ENCODE measurements around the gene HSP90B1. TPM values are rescaled to one million over a fixed set of nuclear protein-coding genes. Genes with fewer than 3 reads are reported as not detected.
A peak's percentile ranks its signal among the peaks of the same experiment; 100 is the strongest.

The HSP90B1 gene
- total RNA-seq, 1 experiment from 2014 or later = 970 TPM

DNA sequence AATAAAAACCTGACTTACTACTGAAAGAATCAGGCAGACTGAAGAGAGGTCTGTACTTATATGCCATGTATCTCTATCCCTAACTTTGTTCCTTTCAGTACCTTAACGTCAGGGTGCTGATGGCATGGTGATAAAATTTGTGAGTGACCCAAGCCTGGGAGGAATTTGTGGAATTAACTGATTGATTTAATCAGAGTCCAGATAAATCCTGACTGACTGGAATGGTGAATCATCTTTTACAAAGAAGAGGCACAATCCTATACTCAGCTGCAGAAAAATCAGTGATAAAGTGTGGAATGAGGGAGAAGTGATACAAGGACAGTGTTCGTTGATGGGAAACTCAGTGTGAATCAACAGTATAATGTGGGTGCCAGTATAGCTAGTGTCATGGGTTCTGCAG lies 39.2 kb downstream of the HSP90B1 start:
- Histone ChIP-seq H3K4me1 (ENCODE audit: insufficient read depth, low read length, poor library complexity, severe bottlenecking) (peaks cover 9% of the 10 kb centered on the region), H3K4me3 (ENCODE audit: low read depth, low read length, poor library complexity, severe bottlenecking) (no peak overlapping the region), H3K27me3 (replicated peaks; ENCODE audit: insufficient read depth, low read depth, low read length, poor library complexity) (no peaks in the 10 kb centered on the region), H3K36me3 (ENCODE audit: insufficient read depth, low read length, poor library complexity, severe bottlenecking) (peaks cover 5% of the 10 kb centered on the region), H3K27ac (ENCODE audit: low read depth, low read length, poor library complexity, severe bottlenecking) (no peak overlapping the region), H3K9me3 (ENCODE audit: low read depth, low read length, poor library complexity, severe bottlenecking) (no peaks in the 10 kb centered on the region)
- POLR2A ChIA-PET (ENCODE audit: low non-redundant PET) = interaction anchor here (0.7 kb wide), 1 partner anchor 168 kb away, joined by 3 read pairs; the partner anchor contains the start of gene NFYB
- TF ChIP-seq EZH2 (IDR thresholded peaks at IDR 0.05; ENCODE audit: borderline replicate concordance, low read depth, low read length, poor library complexity, severe bottlenecking) = no peak
- TF ChIP-seq, protein P1, sequence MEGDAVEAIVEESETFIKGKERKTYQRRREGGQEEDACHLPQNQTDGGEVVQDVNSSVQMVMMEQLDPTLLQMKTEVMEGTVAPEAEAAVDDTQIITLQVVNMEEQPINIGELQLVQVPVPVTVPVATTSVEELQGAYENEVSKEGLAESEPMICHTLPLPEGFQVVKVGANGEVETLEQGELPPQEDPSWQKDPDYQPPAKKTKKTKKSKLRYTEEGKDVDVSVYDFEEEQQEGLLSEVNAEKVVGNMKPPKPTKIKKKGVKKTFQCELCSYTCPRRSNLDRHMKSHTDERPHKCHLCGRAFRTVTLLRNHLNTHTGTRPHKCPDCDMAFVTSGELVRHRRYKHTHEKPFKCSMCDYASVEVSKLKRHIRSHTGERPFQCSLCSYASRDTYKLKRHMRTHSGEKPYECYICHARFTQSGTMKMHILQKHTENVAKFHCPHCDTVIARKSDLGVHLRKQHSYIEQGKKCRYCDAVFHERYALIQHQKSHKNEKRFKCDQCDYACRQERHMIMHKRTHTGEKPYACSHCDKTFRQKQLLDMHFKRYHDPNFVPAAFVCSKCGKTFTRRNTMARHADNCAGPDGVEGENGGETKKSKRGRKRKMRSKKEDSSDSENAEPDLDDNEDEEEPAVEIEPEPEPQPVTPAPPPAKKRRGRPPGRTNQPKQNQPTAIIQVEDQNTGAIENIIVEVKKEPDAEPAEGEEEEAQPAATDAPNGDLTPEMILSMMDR (conservative IDR thresholded peaks at IDR 0.05; ENCODE audit: low read depth, low read length) = no peak
- CTCF ChIA-PET = no interaction called here
- intact Hi-C loops (cut with micrococcal nuclease; ENCODE audit: unreplicated experiment) = no loop called here
- no peak for DNase-seq (ENCODE audit: low spot score)
- BruUV-seq (replicated peaks) = no TSS peak

DNA sequence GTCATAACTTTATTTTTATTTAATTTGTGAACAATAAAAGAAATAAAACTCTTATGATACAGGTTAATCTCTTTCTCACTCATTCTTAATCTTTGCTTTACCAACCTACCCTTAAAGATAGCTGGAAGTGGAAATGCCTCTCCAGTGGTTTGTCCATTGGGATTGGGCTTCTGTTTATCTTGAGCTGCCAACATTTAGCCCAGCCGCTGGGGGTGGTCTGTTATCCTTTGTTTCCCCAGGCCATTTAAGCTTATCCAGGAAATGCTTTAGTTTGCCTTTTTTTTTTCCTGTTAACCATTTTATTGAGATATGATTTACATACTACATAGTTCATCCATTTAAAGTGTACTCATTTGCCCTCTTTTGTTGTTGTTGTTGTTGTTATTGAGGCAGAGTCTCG lies 43.7 kb downstream of the HSP90B1 start:
- ChIA-PET POLR2A (ENCODE audit: low non-redundant PET) (no interaction called here), CTCF (no interaction called here)
- intact Hi-C loops (cut with micrococcal nuclease; ENCODE audit: unreplicated experiment) = no loop called here
- BruUV-seq (replicated peaks) = no TSS peak
- Histone ChIP-seq H3K36me3 (ENCODE audit: insufficient read depth, low read length, poor library complexity, severe bottlenecking) (peaks cover 9% of the 10 kb centered on the region), H3K27ac (ENCODE audit: low read depth, low read length, poor library complexity, severe bottlenecking) (peak overlapping the region; percentile 24), H3K4me3 (ENCODE audit: low read depth, low read length, poor library complexity, severe bottlenecking) (no peak overlapping the region), H3K27me3 (replicated peaks; ENCODE audit: insufficient read depth, low read depth, low read length, poor library complexity) (no peaks in the 10 kb centered on the region), H3K4me1 (ENCODE audit: insufficient read depth, low read length, poor library complexity, severe bottlenecking) (peaks cover 8% of the 10 kb centered on the region), H3K9me3 (ENCODE audit: low read depth, low read length, poor library complexity, severe bottlenecking) (no peaks in the 10 kb centered on the region)
- peak; percentile 42 for DNase-seq (ENCODE audit: low spot score)
- TF ChIP-seq, protein P1 (conservative IDR thresholded peaks at IDR 0.05; ENCODE audit: low read depth, low read length) = no peak
- no peak for TF ChIP-seq EZH2 (IDR thresholded peaks at IDR 0.05; ENCODE audit: borderline replicate concordance, low read depth, low read length, poor library complexity, severe bottlenecking)

DNA sequence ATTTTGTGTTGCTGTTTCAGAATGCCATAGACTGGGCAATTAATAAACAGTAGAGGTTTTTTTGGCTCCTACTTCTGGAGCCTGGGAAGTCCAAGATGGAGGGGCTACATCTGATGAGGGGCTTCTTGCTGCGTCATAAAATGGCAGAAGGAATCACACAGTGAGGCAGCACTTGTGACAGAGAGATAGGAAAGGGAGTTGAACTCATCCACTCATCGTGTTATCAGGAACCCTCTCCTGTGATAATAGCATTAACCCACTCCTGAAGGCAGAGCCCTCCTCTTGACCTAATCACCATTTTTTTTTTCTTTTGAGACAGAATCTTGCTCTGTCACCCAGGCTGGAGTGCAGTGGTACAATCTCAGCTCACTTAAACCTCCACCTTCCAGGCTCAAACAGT lies 45.2 kb downstream of the HSP90B1 start:
- POLR2A ChIA-PET (ENCODE audit: low non-redundant PET) = no interaction called here
- TF ChIP-seq EZH2 (IDR thresholded peaks at IDR 0.05; ENCODE audit: borderline replicate concordance, low read depth, low read length, poor library complexity, severe bottlenecking) = no peak
- TF ChIP-seq, protein P1 (conservative IDR thresholded peaks at IDR 0.05; ENCODE audit: low read depth, low read length) = no peak
- peaks cover 8% of the 10 kb centered on the region for H3K4me1 ChIP-seq (ENCODE audit: insufficient read depth, low read length, poor library complexity, severe bottlenecking)
- no peaks in the 10 kb centered on the region for H3K9me3 ChIP-seq (ENCODE audit: low read depth, low read length, poor library complexity, severe bottlenecking)
- CTCF ChIA-PET = interaction anchor here (0.5 kb wide), 1 partner anchor 11 kb away, joined by 5 read pairs; no protein-coding TSS in a partner anchor
- intact Hi-C loops (cut with micrococcal nuclease; ENCODE audit: unreplicated experiment) = no loop called here
- H3K27me3 ChIP-seq (replicated peaks; ENCODE audit: insufficient read depth, low read depth, low read length, poor library complexity) = no peaks in the 10 kb centered on the region
- DNase-seq (ENCODE audit: low spot score) = no peak
- BruUV-seq (replicated peaks) = no TSS peak
- no peak overlapping the region for H3K4me3 ChIP-seq (ENCODE audit: low read depth, low read length, poor library complexity, severe bottlenecking)
- H3K36me3 ChIP-seq (ENCODE audit: insufficient read depth, low read length, poor library complexity, severe bottlenecking) = peaks cover 17% of the 10 kb centered on the region
- H3K27ac ChIP-seq (ENCODE audit: low read depth, low read length, poor library complexity, severe bottlenecking) = no peak overlapping the region

All from A673 (cell line).